CD4-positive, alpha-beta T cell treated with Interleukin-17A for 1 hour (primary cell): ENCODE data around the gene COL4A1.

Experiments
- DNase-seq: peaks from one replicate; pipeline ENCODE4 v3.0.0-alpha.2; 2020

COL4A1 gene

GRCh38 chr13:110306960-110307766 lies at the start of gene COL4A1, which contains the start of gene COL4A2:
TSS of gene COL4A1 (minus strand) at chr13:110307157. CDS start at chr13:110307027, 130 bp downstream.
TSS of gene COL4A2 (plus strand) at chr13:110307284. CDS start at chr13:110307904, 620 bp downstream.
- no peak for DNase-seq

- no peak for DNase-seq
Observed at GRCh38 chr13:110356362-110356761, 49.4 kb upstream of the COL4A1 start.

GRCh38 chr13:110354715-110355473 lies 47.9 kb upstream of the COL4A1 start:
- no peak for DNase-seq

GRCh38 chr13:110354123-110354627 lies 47.2 kb upstream of the COL4A1 start:
- no peak for DNase-seq

- DNase-seq: no peak
Observed at GRCh38 chr13:110353339-110353977, 46.5 kb upstream of the COL4A1 start.

- no peak for DNase-seq
Observed at GRCh38 chr13:110352735-110353134, 45.8 kb upstream of the COL4A1 start.

GRCh38 chr13:110351636-110352420 lies 44.9 kb upstream of the COL4A1 start:
- no peak for DNase-seq

- no peak for DNase-seq
Observed at GRCh38 chr13:110350509-110350908, 43.6 kb upstream of the COL4A1 start.

- DNase-seq: no peak
Observed at GRCh38 chr13:110350049-110350448, 43.1 kb upstream of the COL4A1 start.

- no peak for DNase-seq
Observed at GRCh38 chr13:110349239-110349638, 42.3 kb upstream of the COL4A1 start.

GRCh38 chr13:110348309-110349105 lies 41.5 kb upstream of the COL4A1 start:
- DNase-seq: no peak

- no peak for DNase-seq
Observed at GRCh38 chr13:110347535-110348308, 40.8 kb upstream of the COL4A1 start.

GRCh38 chr13:110347088-110347487 lies 40.1 kb upstream of the COL4A1 start:
- no peak for DNase-seq

- DNase-seq: no peak
Observed at GRCh38 chr13:110346661-110347067, 39.7 kb upstream of the COL4A1 start.

- no peak for DNase-seq
Observed at GRCh38 chr13:110345701-110346100, 38.7 kb upstream of the COL4A1 start.

GRCh38 chr13:110345266-110345665 lies 38.3 kb upstream of the COL4A1 start:
- no peak for DNase-seq

- DNase-seq: no peak
Observed at GRCh38 chr13:110344320-110344719, 37.4 kb upstream of the COL4A1 start.

GRCh38 chr13:110343241-110343865 lies 36.4 kb upstream of the COL4A1 start:
- no peak for DNase-seq

GRCh38 chr13:110342474-110342873 lies 35.5 kb upstream of the COL4A1 start:
- no peak for DNase-seq
